ENCODE measurements around the gene ZCCHC2. TPM values are rescaled to one million over a fixed set of nuclear protein-coding genes. Genes with fewer than 3 reads are reported as not detected.

ZCCHC2 gene
- total and polyA plus RNA-seq, 2 of the 8 experiments (the other 6 are each of a cell fraction or from before 2014, with no cell fraction given): 13.5 to 18.6 TPM

DNA sequence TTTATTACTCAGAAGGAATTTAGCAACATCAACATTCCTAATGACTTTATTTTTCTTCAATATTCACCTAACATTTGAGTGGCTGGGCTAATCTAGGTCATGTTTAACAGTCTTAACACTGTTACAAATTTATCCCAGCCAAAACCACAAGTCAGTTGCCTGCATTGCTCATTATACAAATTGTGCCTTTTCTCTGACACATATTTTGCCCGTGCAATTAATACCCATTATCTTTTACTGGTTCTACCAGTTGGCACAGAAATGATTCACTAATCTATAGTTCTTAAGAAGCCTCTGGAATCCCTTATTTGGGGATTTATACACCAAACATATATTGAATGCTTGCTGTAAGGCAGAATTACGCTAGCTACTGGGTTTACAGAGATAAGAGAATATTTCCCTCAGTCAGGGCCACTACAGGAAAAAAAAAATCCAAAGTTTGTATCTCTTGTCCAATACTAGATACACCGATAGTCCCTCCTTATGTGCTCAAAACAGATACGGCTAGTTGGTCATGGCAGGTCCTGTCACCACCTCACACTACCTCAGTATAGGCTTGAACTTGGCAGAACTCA lies 46.3 kb downstream of the ZCCHC2 start:
- no peaks in the 10 kb centered on the region for H3K27me3 ChIP-seq (replicated peaks in 1 of 4; ENCODE audit: control insufficient read depth in 3 of 4, extremely low read depth in 1 of 4, insufficient read depth in 3 of 4, low read length in 3 of 4)
- no peaks in the 10 kb centered on the region; the same call in 1 of the 2 replicates for H3K79me1 ChIP-seq (ENCODE audit: low read depth, low read length)
- no peak for FAIRE-seq
- no peak overlapping the region for H3K23ac ChIP-seq (ENCODE audit: insufficient read length)
- H3K4me3 ChIP-seq (ENCODE audit: extremely low read depth in 1 of 4, insufficient read depth in 2 of 4, low read depth in 3 of 4, low read length in 4 of 4): no peak overlapping the region
- H3K79me2 ChIP-seq (ENCODE audit: control insufficient read depth in 1 of 2, insufficient read depth in 2 of 2, low read length in 2 of 2): no peaks in the 10 kb centered on the region
- TF ChIP-seq TAF1 (IDR thresholded peaks at IDR 0.05; ENCODE audit: low read depth, low read length) (no peak), GTF2F1 (IDR thresholded peaks at IDR 0.05; ENCODE audit: borderline replicate concordance, low read depth, low read length) (no peak), GABPA (IDR thresholded peaks at IDR 0.05; ENCODE audit: borderline replicate concordance, insufficient read depth, low read length) (no peak)
- no peak overlapping the region for H3K4ac ChIP-seq (replicated peaks; ENCODE audit: insufficient read length, low read depth, low read length)
- no peak overlapping the region for H2AK5ac ChIP-seq (ENCODE audit: low read depth, low read length)
- no peak overlapping the region for H2BK20ac ChIP-seq (ENCODE audit: low read length)
- H3K23me2 ChIP-seq (ENCODE audit: low read depth, low read length): no peaks in the 10 kb centered on the region
- no peak overlapping the region for H3K56ac ChIP-seq (replicated peaks; ENCODE audit: insufficient read length, low read depth, low read length)
- no peaks in the 10 kb centered on the region for H3K4me1 ChIP-seq (replicated peaks in 1 of 4; ENCODE audit: control insufficient read depth in 3 of 4, insufficient read depth in 4 of 4, low read length in 3 of 4)
- DNase-seq (ENCODE audit: low read depth in 1 of 2, low spot score in 2 of 2): no peak
- no peak overlapping the region for H2BK5ac ChIP-seq (ENCODE audit: low read depth, low read length)
- H4K8ac ChIP-seq (ENCODE audit: extremely low read depth, insufficient read depth, low read length): no peak overlapping the region
- H3K36me3 ChIP-seq (ENCODE audit: control insufficient read depth in 2 of 4, insufficient read depth in 4 of 4, low read length in 3 of 4): peaks cover 0 to 18% (median 3%) of the 10 kb centered on the region in 4 experiments; a peak in 4 of 8 replicates
- H3K9me3 ChIP-seq (ENCODE audit: insufficient read depth in 2 of 2, low read depth in 1 of 2, low read length in 1 of 2): 0 out of 4 replicates have a peak, but pooled peaks cover 0 to 3% of the 10 kb centered on the region in 2 experiments
- H3K9ac ChIP-seq (replicated peaks in 1 of 4; ENCODE audit: extremely low read depth in 1 of 4, low read depth in 3 of 4, low read length in 3 of 4): no peak overlapping the region
- H3K27ac ChIP-seq (ENCODE audit: low read depth, low read length): no peak overlapping the region
- no peak overlapping the region for H2BK120ac ChIP-seq (replicated peaks; ENCODE audit: low read depth, low read length)
- H2BK12ac ChIP-seq (ENCODE audit: low read depth, low read length): no peak overlapping the region
- no peak overlapping the region for H2BK15ac ChIP-seq (ENCODE audit: low read length)
- H2AFZ ChIP-seq (ENCODE audit: low read length): no peak overlapping the region
- H4K5ac ChIP-seq (ENCODE audit: insufficient read length, low read depth, low read length): no peak overlapping the region
- no peak overlapping the region for H3K14ac ChIP-seq (ENCODE audit: insufficient read length)
- no peak overlapping the region for H4K91ac ChIP-seq (replicated peaks; ENCODE audit: insufficient read length, low read length)
- H3K18ac ChIP-seq (ENCODE audit: extremely low read depth, low read length): no peak overlapping the region
- H4K20me1 ChIP-seq (replicated peaks in 1 of 2; ENCODE audit: control insufficient read depth in 1 of 2, insufficient read depth in 2 of 2, low read length in 2 of 2): no peaks in the 10 kb centered on the region
- POLR2A ChIA-PET (ENCODE audit: partially characterized antibody): no interaction called here
- CTCF ChIA-PET (ENCODE audit: partially characterized antibody): interaction anchor here (0.6 to 2.7 kb wide), 5 partner anchors 9 to 458 kb away, joined by 3 to 13 read pairs (median 3); no protein-coding TSS in a partner anchor
- H3K4me2 ChIP-seq (ENCODE audit: insufficient read depth in 1 of 2, low read depth in 2 of 2, low read length in 2 of 2): no peak overlapping the region
- 92% methylated on average over 4 of the region's 4 CpGs; no CpG with 5 or more reads in 1 of the 2 experiments for WGBS, 2 experiments (ENCODE audit: extremely low coverage in 1 of 2, insufficient coverage in 1 of 2, insufficient read length in 1 of 2, insufficient replicate concordance in 2 of 2, low coverage in 1 of 2, low lambda C conversion rate in 2 of 2, missing lambda C conversion rate in 1 of 2)
